B cell (primary cell): ENCODE measurements around the gene CCDC187. TPM values are rescaled to one million over a fixed set of nuclear protein-coding genes. Genes with fewer than 3 reads are reported as not detected.

Experiments
- ATAC-seq: fragments of 200-7000 bp; cut with Tn5 transposase; one replicate; pipeline ENCODE4 v1.10.0; 2021; ENCODE audit warnings: low read depth, mild to moderate bottlenecking, moderate number of reproducible peaks, moderate library complexity
- CTCF ChIA-PET: fragments of 350-600 bp; sonication (Branson Sonifier 250); formaldehyde crosslinking; loops from one replicate; lab custom pipeline; 2021; ENCODE audit warnings: antibody characterized with exemption, inconsistent platforms; lab: Charles Lee
- POLR2A ChIA-PET: fragments of 350-600 bp; sonication (Branson Sonifier 250); formaldehyde crosslinking; loops from one replicate; lab custom pipeline; 2021; ENCODE audit warnings: antibody characterized with exemption; lab: Charles Lee
- DNase-seq: peaks from one replicate; pipeline ENCODE4 v3.0.0; 2013
- H2AFZ ChIP-seq: 2 replicates; pipeline ENCODE4 v1.6.1; 2012; ENCODE audit warnings: mild to moderate bottlenecking, low read depth, low read length; ENCODE audit not compliant: insufficient read depth, poor library complexity, severe bottlenecking
- H3K27ac ChIP-seq, 2 donors: 1 replicate in 1 of 2; 2 replicates in 1 of 2; pipeline ENCODE4 v1.5.1; 2012 to 2013; ENCODE audit warnings: low read length in 2 of 2, mild to moderate bottlenecking in 2 of 2, moderate library complexity in 1 of 2
- H3K27me3 ChIP-seq, 4 experiments: fragments of 200-600 bp in 1 of 4; sonication (generic) in 1 of 4; replicated peaks in 1 of 4; 1 replicate in 2 of 4; 2 replicates in 2 of 4; pipeline versions ENCODE4 v1.6.1 to v1.7.0; 2013 to 2016; ENCODE audit warnings: low read length in 3 of 4, mild to moderate bottlenecking in 2 of 4, mixed read lengths in 1 of 4, moderate library complexity in 1 of 4; ENCODE audit not compliant: insufficient read depth in 4 of 4, control insufficient read depth in 3 of 4; ENCODE audit errors: control extremely low read depth in 1 of 4
- H3K36me3 ChIP-seq, 2 experiments: replicated peaks in 1 of 2; 1 replicate in 1 of 2; 2 replicates in 1 of 2; pipeline versions ENCODE4 v1.6.1 to v1.7.1; 2013; ENCODE audit warnings: low read length in 1 of 2; ENCODE audit not compliant: insufficient read depth in 2 of 2, control insufficient read depth in 1 of 2; ENCODE audit errors: control extremely low read depth in 1 of 2, extremely low read depth in 1 of 2
- H3K4me1 ChIP-seq, 2 donors: fragments of 200-600 bp in 1 of 2; sonication (generic) in 1 of 2; 1 replicate in 1 of 2; 2 replicates in 1 of 2; pipeline versions ENCODE4 v1.5.1 to v1.6.1; 2013 to 2017; ENCODE audit warnings: low read length in 2 of 2; ENCODE audit not compliant: control insufficient read depth in 2 of 2, insufficient read depth in 2 of 2
- H3K4me2 ChIP-seq: replicated peaks from 2 replicates; pipeline ENCODE3; 2012; ENCODE audit warnings: mild to moderate bottlenecking, low read depth, low read length; ENCODE audit not compliant: poor library complexity, severe bottlenecking
- H3K4me3 ChIP-seq, 5 experiments: fragments of 200-600 bp in 1 of 5; sonication (generic) in 1 of 5; 1 replicate in 3 of 5; 2 replicates in 2 of 5; pipeline versions ENCODE4 v1.5.1 to v1.7.0; 2011 to 2016; ENCODE audit warnings: low read length in 4 of 5, mild to moderate bottlenecking in 4 of 5, low read depth in 2 of 5, control low read depth in 1 of 5, moderate library complexity in 1 of 5; ENCODE audit not compliant: insufficient read depth in 1 of 5; ENCODE audit errors: control extremely low read depth in 1 of 5, extremely low read depth in 1 of 5
- H3K79me2 ChIP-seq: fragments of 200-600 bp; sonication (generic); one replicate; pipeline ENCODE4 v1.6.0; 2016; ENCODE audit warnings: low read length; ENCODE audit not compliant: control insufficient read depth, insufficient read depth
- H3K9ac ChIP-seq: fragments of 200-600 bp; sonication (generic); 2 replicates; pipeline ENCODE4 v1.6.1; 2017; ENCODE audit warnings: mild to moderate bottlenecking, low read length, moderate library complexity
- H3K9me3 ChIP-seq, 3 donors: one replicate each; pipeline versions ENCODE4 v1.6.1 to v1.7.1; 2013; ENCODE audit warnings: low read length in 2 of 3; ENCODE audit not compliant: control insufficient read depth in 2 of 3, insufficient read depth in 1 of 3; ENCODE audit errors: control extremely low read depth in 1 of 3
- H4K20me1 ChIP-seq: 2 replicates; pipeline ENCODE4 v1.6.0; 2012; ENCODE audit warnings: mild to moderate bottlenecking, low read length; ENCODE audit not compliant: insufficient read depth, control insufficient read depth, poor library complexity, severe bottlenecking
- H3K27ac Mint-ChIP-seq: one replicate; pipeline ENCODE4 v1.8.0; 2021; ENCODE audit warnings: mixed read lengths
- H3K27me3 Mint-ChIP-seq: one replicate; pipeline ENCODE4 v1.8.0; 2021; ENCODE audit warnings: mixed read lengths
- H3K4me1 Mint-ChIP-seq: one replicate; pipeline ENCODE4 v1.8.0; 2021; ENCODE audit warnings: mixed read lengths
- H3K4me3 Mint-ChIP-seq: one replicate; pipeline ENCODE4 v1.8.0; 2021; ENCODE audit warnings: mixed read lengths
- H3K9me3 Mint-ChIP-seq: one replicate; pipeline ENCODE4 v1.8.0; 2022; ENCODE audit warnings: mixed read lengths; ENCODE audit not compliant: insufficient read depth
- CTCF ChIP-seq: fragments of 200-600 bp; IDR thresholded peaks from one replicate; pipeline ENCODE4 v1.8.0; 2022; ENCODE audit warnings: antibody characterized with exemption, mild to moderate bottlenecking
- EZH2 ChIP-seq: IDR thresholded peaks from 2 replicates; pipeline ENCODE4 v1.6.1; 2012; ENCODE audit warnings: borderline replicate concordance, low read depth, mild to moderate bottlenecking, moderate library complexity, low read length; ENCODE audit not compliant: insufficient read depth, poor library complexity, severe bottlenecking
- WGBS: methylation state at CpG from one replicate; pipeline ENCODE4 v1.1.5; 2013; ENCODE audit warnings: missing lambda C conversion rate; ENCODE audit not compliant: insufficient coverage; 5-methylcytosine and 5-hydroxymethylcytosine counted together
- intact Hi-C: fragments of 100-400 bp; cut with micrococcal nuclease; formaldehyde crosslinking; loops from one replicate; pipeline ENCODE4 v1.10.0; 2022
- polyA plus RNA-seq: library from polyadenylated mRNA; depleted of rRNA; stranded (reverse); fragments of >200 nt; gene quantifications from 2 replicates; pipeline ENCODE4 v1.2.3, GENCODE V29; 2012
- total RNA-seq, 2 donors: library from RNA; stranded (reverse); fragments of 120-200 nt in 1 of 2; gene quantifications; 1 replicate in 1 of 2; 2 replicates in 1 of 2; pipeline versions ENCODE4 v1.2.3 to v1.2.4, GENCODE V29; 2013 to 2022

The CCDC187 gene
- total and polyA plus RNA-seq, 2 donors (not counting 1 experiment from before 2014, with no cell fraction given) = 1.5 to 7.6 TPM

GRCh38 chr9:136287960-136288753 is 15.7 kb downstream of the CCDC187 start:
- Histone ChIP-seq H3K9ac (no peak overlapping the region), H3K4me2 (no peak overlapping the region), H3K79me2 (no peaks in the 10 kb centered on the region), H3K27me3 (peaks cover 0 to 3% (median 0%) of the 10 kb centered on the region in 4 experiments), H2AFZ (no peak overlapping the region), H3K36me3 (no peaks in the 10 kb centered on the region), H3K27ac (no peak overlapping the region), H4K20me1 (no peaks in the 10 kb centered on the region), H3K4me3 (no peak overlapping the region), H3K9me3 (no peaks in the 10 kb centered on the region), H3K4me1 (peaks cover 6 to 9% of the 10 kb centered on the region in 2 donors)
- intact Hi-C loops = no loop called here
- Mint-ChIP-seq H3K4me1 (peaks cover 7% of the 10 kb centered on the region), H3K4me3 (no peak overlapping the region), H3K27ac (no peak overlapping the region), H3K9me3 (no peaks in the 10 kb centered on the region), H3K27me3 (peaks cover 13% of the 10 kb centered on the region)
- ChIA-PET CTCF (no interaction called here), POLR2A (no interaction called here)
- DNase-seq = no peak
- WGBS = 91% methylated on average over 19 of the region's 21 CpGs
- ATAC-seq = no peak
- TF ChIP-seq CTCF (no peak), EZH2 (no peak)

GRCh38 chr9:136286987-136287379 is 16.9 kb downstream of the CCDC187 start:
- Histone ChIP-seq H4K20me1 (no peaks in the 10 kb centered on the region), H3K9me3 (peaks cover 0 to 2% (median 0%) of the 10 kb centered on the region in 3 donors), H3K79me2 (no peaks in the 10 kb centered on the region), H3K4me2 (no peak overlapping the region), H3K4me1 (peaks cover 17 to 20% of the 10 kb centered on the region in 2 donors), H2AFZ (no peak overlapping the region), H3K9ac (no peak overlapping the region), H3K4me3 (no peak overlapping the region), H3K36me3 (no peaks in the 10 kb centered on the region), H3K27me3 (peaks cover 0 to 3% (median 0%) of the 10 kb centered on the region in 4 experiments), H3K27ac (no peak overlapping the region)
- no peak overlapping the region for H3K27ac Mint-ChIP-seq
- CTCF ChIA-PET = interaction anchor here (6.2 kb wide), 1 partner anchor 118 kb away, joined by 103 read pairs; no protein-coding TSS in a partner anchor
- intact Hi-C loops = no loop called here
- DNase-seq = no peak
- no peak for ATAC-seq
- H3K9me3 Mint-ChIP-seq = no peaks in the 10 kb centered on the region
- H3K4me1 Mint-ChIP-seq = peaks cover 17% of the 10 kb centered on the region
- 94% methylated on average over 12 of the region's 13 CpGs for WGBS
- no peak for TF ChIP-seq EZH2
- no peak for TF ChIP-seq CTCF
- H3K4me3 Mint-ChIP-seq = no peak overlapping the region
- POLR2A ChIA-PET = no interaction called here
- peaks cover 13% of the 10 kb centered on the region for H3K27me3 Mint-ChIP-seq
